Large intestine (tissue), 3 donors: ENCODE results near the gene UTS2B. TPM values are rescaled to one million over a fixed set of nuclear protein-coding genes. Genes with fewer than 3 reads are reported as not detected.
A peak's percentile ranks its signal among the peaks of the same experiment; 100 is the strongest.

Experiments
- DNase-seq, 2 donors: peaks; one replicate each; pipeline versions ENCODE4 v3.0.0 to v3.0.0-alpha.2; 2013
- H3K27ac ChIP-seq: one replicate; pipeline ENCODE4 v1.5.1; 2013; ENCODE audit warnings: low read length
- H3K27me3 ChIP-seq: 2 replicates; pipeline ENCODE4 v1.6.1; 2013; ENCODE audit warnings: low read length; ENCODE audit not compliant: control insufficient read depth, insufficient read depth
- H3K36me3 ChIP-seq: 2 replicates; pipeline ENCODE4 v1.6.1; 2013; ENCODE audit warnings: low read length; ENCODE audit not compliant: control insufficient read depth, insufficient read depth
- H3K4me1 ChIP-seq: one replicate; pipeline ENCODE4 v1.6.1; 2013; ENCODE audit warnings: low read length; ENCODE audit not compliant: control insufficient read depth, insufficient read depth
- H3K4me3 ChIP-seq: one replicate; pipeline ENCODE4 v1.5.1; 2013; ENCODE audit warnings: low read length
- H3K9me3 ChIP-seq: one replicate; pipeline ENCODE4 v1.6.1; 2013; ENCODE audit warnings: mild to moderate bottlenecking, low read depth, low read length, moderate library complexity; ENCODE audit not compliant: control insufficient read depth
- WGBS: methylation state at CpG from one replicate; pipeline ENCODE4 v1.1.5; 2013; ENCODE audit warnings: low lambda C conversion rate; ENCODE audit not compliant: insufficient coverage; 5-methylcytosine and 5-hydroxymethylcytosine counted together
- polyA plus RNA-seq: library from polyadenylated mRNA; unstranded; fragments of 120-200 nt; gene quantifications from one replicate; pipeline ENCODE4 v1.2.1, GENCODE V29; 2013

UTS2B gene
- polyA plus RNA-seq, 1 donor: 0.24 TPM

GRCh38 chr3:191240486-191240885 lies 89.8 kb downstream of the UTS2B start:
- no peak for DNase-seq
- no peaks in the 10 kb centered on the region for H3K9me3 ChIP-seq
- H3K36me3 ChIP-seq: no peaks in the 10 kb centered on the region
- H3K4me3 ChIP-seq: no peak overlapping the region
- no peaks in the 10 kb centered on the region for H3K4me1 ChIP-seq
- 100% methylated on average over 3 of the region's 5 CpGs for whole genome bisulfite sequencing
- H3K27me3 ChIP-seq: no peaks in the 10 kb centered on the region
- H3K27ac ChIP-seq: no peak overlapping the region

GRCh38 chr3:191239407-191240031 lies 90.8 kb downstream of the UTS2B start:
- WGBS: no CpG with 5 or more reads among the region's 1 CpG
- no peak for DNase-seq

GRCh38 chr3:191238321-191238817 lies 92.0 kb downstream of the UTS2B start:
- Histone ChIP-seq H3K27ac (no peak overlapping the region), H3K27me3 (no peaks in the 10 kb centered on the region), H3K4me1 (no peaks in the 10 kb centered on the region), H3K36me3 (no peaks in the 10 kb centered on the region), H3K9me3 (no peaks in the 10 kb centered on the region), H3K4me3 (no peak overlapping the region)
- WGBS: 33% methylated on average over 1 of the region's 4 CpGs
- peak in 1 of 2 donors; percentile 3 for DNase-seq

More at GRCh38 chr3:191239407-191240031, 90.8 kb downstream of the UTS2B start:
- no peaks in the 10 kb centered on the region for H3K9me3 ChIP-seq
- no peak overlapping the region for H3K27ac ChIP-seq
- H3K27me3 ChIP-seq: no peaks in the 10 kb centered on the region
- no peaks in the 10 kb centered on the region for H3K36me3 ChIP-seq
- no peak overlapping the region for H3K4me3 ChIP-seq
- no peaks in the 10 kb centered on the region for H3K4me1 ChIP-seq

- WGBS: 100% methylated on average over 1 of the region's 5 CpGs
- H3K36me3 ChIP-seq: no peaks in the 10 kb centered on the region
- H3K4me3 ChIP-seq: no peak overlapping the region
- DNase-seq: no peak
- H3K4me1 ChIP-seq: no peaks in the 10 kb centered on the region
- H3K27me3 ChIP-seq: no peaks in the 10 kb centered on the region
- H3K9me3 ChIP-seq: no peaks in the 10 kb centered on the region
- no peak overlapping the region for H3K27ac ChIP-seq
These were observed 93.1 kb downstream of the UTS2B start for GRCh38 chr3:191237047-191237882.

GRCh38 chr3:191236646-191237045 lies 93.7 kb downstream of the UTS2B start:
- Histone ChIP-seq H3K27me3 (no peaks in the 10 kb centered on the region), H3K9me3 (no peaks in the 10 kb centered on the region), H3K27ac (no peak overlapping the region), H3K4me3 (no peak overlapping the region), H3K36me3 (no peaks in the 10 kb centered on the region), H3K4me1 (no peaks in the 10 kb centered on the region)
- no CpG with 5 or more reads among the region's 3 CpGs for WGBS
- DNase-seq: no peak

GRCh38 chr3:191235331-191236314 lies 94.7 kb downstream of the UTS2B start:
- no peak for DNase-seq
- 67% methylated on average over 3 of the region's 4 CpGs for WGBS

GRCh38 chr3:191234216-191234615 lies 96.1 kb downstream of the UTS2B start:
- H3K4me1 ChIP-seq: no peaks in the 10 kb centered on the region
- no peak overlapping the region for H3K27ac ChIP-seq
- no peaks in the 10 kb centered on the region for H3K9me3 ChIP-seq
- no peak for DNase-seq
- WGBS: 60% methylated on average over 1 of the region's 9 CpGs
- H3K4me3 ChIP-seq: no peak overlapping the region
- no peaks in the 10 kb centered on the region for H3K36me3 ChIP-seq
- H3K27me3 ChIP-seq: no peaks in the 10 kb centered on the region

More at GRCh38 chr3:191235331-191236314, 94.7 kb downstream of the UTS2B start:
- no peak overlapping the region for H3K27ac ChIP-seq
- no peak overlapping the region for H3K4me3 ChIP-seq
- H3K36me3 ChIP-seq: no peaks in the 10 kb centered on the region
- no peaks in the 10 kb centered on the region for H3K27me3 ChIP-seq
- H3K4me1 ChIP-seq: no peaks in the 10 kb centered on the region
- no peaks in the 10 kb centered on the region for H3K9me3 ChIP-seq

GRCh38 chr3:191227541-191227940 lies 102.8 kb downstream of the UTS2B start:
- Histone ChIP-seq H3K9me3 (no peaks in the 10 kb centered on the region), H3K27me3 (no peaks in the 10 kb centered on the region), H3K36me3 (no peaks in the 10 kb centered on the region), H3K4me1 (no peaks in the 10 kb centered on the region), H3K27ac (no peak overlapping the region), H3K4me3 (no peak overlapping the region)
- WGBS: 83% methylated on average over 1 of the region's 5 CpGs
- no peak for DNase-seq

GRCh38 chr3:191221638-191222037 lies 108.7 kb downstream of the UTS2B start:
- H3K4me1 ChIP-seq: no peaks in the 10 kb centered on the region
- no peak overlapping the region for H3K4me3 ChIP-seq
- no CpG with 5 or more reads among the region's 1 CpG for WGBS
- H3K36me3 ChIP-seq: no peaks in the 10 kb centered on the region
- H3K27me3 ChIP-seq: no peaks in the 10 kb centered on the region
- H3K27ac ChIP-seq: no peak overlapping the region
- no peaks in the 10 kb centered on the region for H3K9me3 ChIP-seq
- no peak for DNase-seq

GRCh38 chr3:191220908-191221307 lies 109.4 kb downstream of the UTS2B start:
- H3K4me3 ChIP-seq: no peak overlapping the region
- H3K27me3 ChIP-seq: no peaks in the 10 kb centered on the region
- H3K27ac ChIP-seq: no peak overlapping the region
- no peaks in the 10 kb centered on the region for H3K36me3 ChIP-seq
- no CpG with 5 or more reads among the region's 5 CpGs for WGBS
- no peak for DNase-seq
- H3K4me1 ChIP-seq: no peaks in the 10 kb centered on the region
- no peaks in the 10 kb centered on the region for H3K9me3 ChIP-seq
